ENCODE results near the gene IGFLR1.

The IGFLR1 gene

GRCh38 chr19:35755550-35756376 is 13.5 kb upstream of the IGFLR1 start:
- DNase-seq (ENCODE audit: low spot score): peak; percentile 37

- DNase-seq (ENCODE audit: low spot score): no peak
These were observed 12.9 kb upstream of the IGFLR1 start for GRCh38 chr19:35755131-35755549.

GRCh38 chr19:35754370-35755130 is 12.3 kb upstream of the IGFLR1 start:
- no peak for DNase-seq (ENCODE audit: low spot score)

- DNase-seq (ENCODE audit: low spot score): no peak
These were observed 11.6 kb upstream of the IGFLR1 start for GRCh38 chr19:35753634-35754369.

GRCh38 chr19:35752746-35753350 is 10.6 kb upstream of the IGFLR1 start:
- no peak for DNase-seq (ENCODE audit: low spot score)

GRCh38 chr19:35751839-35752745 is 9.8 kb upstream of the IGFLR1 start:
- no peak for DNase-seq (ENCODE audit: low spot score)

- no peak for DNase-seq (ENCODE audit: low spot score)
These were observed 7.9 kb upstream of the IGFLR1 start for GRCh38 chr19:35750167-35750566.

GRCh38 chr19:35748106-35749020 is 6.1 kb upstream of the IGFLR1 start, which contains the start of gene LIN37:
TSS of gene LIN37 (plus strand) at chr19:35748576. CDS start at chr19:35748725, 149 bp downstream.
- peak; percentile 85 for DNase-seq (ENCODE audit: low spot score)

- DNase-seq (ENCODE audit: low spot score): no peak
These were observed 4.3 kb upstream of the IGFLR1 start for GRCh38 chr19:35746531-35746930.

- no peak for DNase-seq (ENCODE audit: low spot score)
These were observed 3.8 kb upstream of the IGFLR1 start for GRCh38 chr19:35746087-35746462.

- peak; percentile 73 for DNase-seq (ENCODE audit: low spot score)
These were observed 3.3 kb upstream of the IGFLR1 start, which contains the start of the genes PSENEN and U2AF1L4 for GRCh38 chr19:35745328-35746086. TSS of gene PSENEN (plus strand) at chr19:35745651. CDS start at chr19:35745931, 280 bp downstream. TSS of gene U2AF1L4 (minus strand) at chr19:35745418. CDS start at chr19:35745391, 27 bp downstream.

- peak; percentile 72 for DNase-seq (ENCODE audit: low spot score)
These were observed 2.4 kb upstream of the IGFLR1 start for GRCh38 chr19:35744430-35745327.

GRCh38 chr19:35743640-35744429 is 1.6 kb upstream of the IGFLR1 start:
- no peak for DNase-seq (ENCODE audit: low spot score)

- DNase-seq (ENCODE audit: low spot score): no peak
These were observed 1.1 kb downstream of the IGFLR1 start for GRCh38 chr19:35741203-35741515.

GRCh38 chr19:35740423-35741202 is 1.6 kb downstream of the IGFLR1 start:
- peak; percentile 100 for DNase-seq (ENCODE audit: low spot score)

GRCh38 chr19:35740108-35740422 is 2.2 kb downstream of the IGFLR1 start:
- no peak for DNase-seq (ENCODE audit: low spot score)

Measured in iPS-NIHi11 (cell line).